HG02588 (cell line): ENCODE results near the gene G6PD.
A peak's percentile ranks its signal among the peaks of the same experiment; 100 is the strongest.

ENCODE experiments used
- ATAC-seq: cut with Tn5 transposase; IDR thresholded peaks from one replicate; pipeline ENCODE4 v1.9.1; 2021; ENCODE audit warnings: mild to moderate bottlenecking, moderate library complexity; ENCODE audit not compliant: unreplicated experiment

G6PD gene

GRCh38 chrX:154488336-154489075 lies 58.1 kb downstream of the G6PD start:
- ATAC-seq, result no peak

GRCh38 chrX:154487518-154488290 lies 58.9 kb downstream of the G6PD start:
- ATAC-seq, result no peak

GRCh38 chrX:154486396-154487207 lies 60.0 kb downstream of the G6PD start, which contains the start of gene UBL4A:
UBL4A (minus strand) TSS chrX:154486615; CDS start chrX:154486584, 31 bp downstream.
- ATAC-seq, result peak; percentile 35

GRCh38 chrX:154486052-154486395 lies 60.6 kb downstream of the G6PD start:
- no peak for ATAC-seq

GRCh38 chrX:154485150-154486051 lies 61.2 kb downstream of the G6PD start:
- no peak for ATAC-seq

- no peak for ATAC-seq
These were observed 62.1 kb downstream of the G6PD start for GRCh38 chrX:154484255-154485149.

- ATAC-seq, result no peak
These were observed 63.3 kb downstream of the G6PD start for GRCh38 chrX:154483325-154483724.

- no peak for ATAC-seq
These were observed 63.9 kb downstream of the G6PD start for GRCh38 chrX:154482786-154483185.

GRCh38 chrX:154481911-154482601 lies 64.6 kb downstream of the G6PD start:
- ATAC-seq, result no peak
